Stimulated activated memory B cell treated with anti-CD40 and anti-IgM and Interleukin-4, amounts not matched to agents 10 μg/mL and 1 μg/mL and 100 μg/mL, for 72 hours (primary cell): Measurements from ENCODE around the gene CACNA2D3.

ENCODE experiments used
- ATAC-seq: fragments of 150-1000 bp; cut with Tn5 transposase; 2 replicates; pipeline ENCODE4 v1.10.0; 2021
- H3K27ac Mint-ChIP-seq: one replicate; pipeline ENCODE4 v1.8.0; 2022; ENCODE audit warnings: mild to moderate bottlenecking, mixed read lengths
- H3K27me3 Mint-ChIP-seq: one replicate; pipeline ENCODE4 v1.8.0; 2022; ENCODE audit warnings: mixed read lengths
- H3K36me3 Mint-ChIP-seq: one replicate; pipeline ENCODE4 v1.8.0; 2022; ENCODE audit warnings: mixed read lengths
- H3K4me1 Mint-ChIP-seq: one replicate; pipeline ENCODE4 v1.8.0; 2022; ENCODE audit warnings: mixed read lengths
- H3K4me3 Mint-ChIP-seq: one replicate; pipeline ENCODE4 v1.8.0; 2022; ENCODE audit warnings: mild to moderate bottlenecking, moderate library complexity, mixed read lengths
- H3K9me3 Mint-ChIP-seq: one replicate; pipeline ENCODE4 v1.8.0; 2022; ENCODE audit warnings: mixed read lengths

Gene CACNA2D3

GRCh38 chr3:55014906-55015305 is 892.6 kb downstream of the CACNA2D3 start:
- Mint-ChIP-seq H3K4me3 (no peak overlapping the region), H3K4me1 (no peaks in the 10 kb centered on the region), H3K9me3 (peaks cover 3% of the 10 kb centered on the region), H3K27me3 (no peaks in the 10 kb centered on the region), H3K27ac (no peak overlapping the region), H3K36me3 (no peaks in the 10 kb centered on the region)
- ATAC-seq, result no peak

- H3K4me3 Mint-ChIP-seq, result no peak overlapping the region
- no peak overlapping the region for H3K27ac Mint-ChIP-seq
- H3K27me3 Mint-ChIP-seq, result peaks cover 7% of the 10 kb centered on the region
- peaks cover 3% of the 10 kb centered on the region for H3K9me3 Mint-ChIP-seq
- no peaks in the 10 kb centered on the region for H3K4me1 Mint-ChIP-seq
- no peaks in the 10 kb centered on the region for H3K36me3 Mint-ChIP-seq
- no peak for ATAC-seq
Measured at GRCh38 chr3:55017876-55018275, 895.5 kb downstream of the CACNA2D3 start.

GRCh38 chr3:55030938-55031337 is 908.6 kb downstream of the CACNA2D3 start:
- peaks cover 6% of the 10 kb centered on the region for H3K9me3 Mint-ChIP-seq
- H3K36me3 Mint-ChIP-seq, result no peaks in the 10 kb centered on the region
- H3K27ac Mint-ChIP-seq, result no peak overlapping the region
- no peaks in the 10 kb centered on the region for H3K27me3 Mint-ChIP-seq
- no peaks in the 10 kb centered on the region for H3K4me1 Mint-ChIP-seq
- H3K4me3 Mint-ChIP-seq, result no peak overlapping the region
- no peak for ATAC-seq

GRCh38 chr3:55036883-55037577 is 914.7 kb downstream of the CACNA2D3 start:
- no peaks in the 10 kb centered on the region for H3K4me1 Mint-ChIP-seq
- H3K4me3 Mint-ChIP-seq, result no peak overlapping the region
- no peaks in the 10 kb centered on the region for H3K27me3 Mint-ChIP-seq
- H3K36me3 Mint-ChIP-seq, result no peaks in the 10 kb centered on the region
- H3K9me3 Mint-ChIP-seq, result peaks cover 3% of the 10 kb centered on the region
- H3K27ac Mint-ChIP-seq, result no peak overlapping the region
- no peak for ATAC-seq

GRCh38 chr3:55042591-55042990 is 920.2 kb downstream of the CACNA2D3 start:
- Mint-ChIP-seq H3K27ac (no peak overlapping the region), H3K4me1 (no peaks in the 10 kb centered on the region), H3K27me3 (no peaks in the 10 kb centered on the region), H3K4me3 (no peak overlapping the region), H3K9me3 (no peaks in the 10 kb centered on the region), H3K36me3 (no peaks in the 10 kb centered on the region)
- ATAC-seq, result no peak

- Mint-ChIP-seq H3K4me3 (no peak overlapping the region), H3K27ac (no peak overlapping the region)
- ATAC-seq, result no peak
Measured at GRCh38 chr3:55044486-55044885, 922.1 kb downstream of the CACNA2D3 start.

GRCh38 chr3:55059027-55059629 is 936.8 kb downstream of the CACNA2D3 start:
- no peaks in the 10 kb centered on the region for H3K27me3 Mint-ChIP-seq
- H3K36me3 Mint-ChIP-seq, result no peaks in the 10 kb centered on the region
- no peaks in the 10 kb centered on the region for H3K4me1 Mint-ChIP-seq
- H3K9me3 Mint-ChIP-seq, result peaks cover 5% of the 10 kb centered on the region
- no peak for ATAC-seq
- H3K27ac Mint-ChIP-seq, result no peak overlapping the region
- H3K4me3 Mint-ChIP-seq, result no peak overlapping the region

More at GRCh38 chr3:55044486-55044885, 922.1 kb downstream of the CACNA2D3 start:
- Mint-ChIP-seq H3K9me3 (peaks cover 3% of the 10 kb centered on the region), H3K4me1 (no peaks in the 10 kb centered on the region), H3K27me3 (no peaks in the 10 kb centered on the region), H3K36me3 (no peaks in the 10 kb centered on the region)

- no peak for ATAC-seq
- Mint-ChIP-seq H3K36me3 (no peaks in the 10 kb centered on the region), H3K4me3 (no peak overlapping the region), H3K27me3 (no peaks in the 10 kb centered on the region), H3K9me3 (no peaks in the 10 kb centered on the region), H3K27ac (no peak overlapping the region), H3K4me1 (no peaks in the 10 kb centered on the region)
Measured at GRCh38 chr3:55060896-55061719, 938.8 kb downstream of the CACNA2D3 start.

GRCh38 chr3:55061720-55062034 is 939.3 kb downstream of the CACNA2D3 start:
- no peak overlapping the region for H3K4me3 Mint-ChIP-seq
- H3K27ac Mint-ChIP-seq, result no peak overlapping the region
- H3K27me3 Mint-ChIP-seq, result no peaks in the 10 kb centered on the region
- H3K36me3 Mint-ChIP-seq, result no peaks in the 10 kb centered on the region
- no peak for ATAC-seq
- H3K4me1 Mint-ChIP-seq, result no peaks in the 10 kb centered on the region
- H3K9me3 Mint-ChIP-seq, result no peaks in the 10 kb centered on the region

- no peaks in the 10 kb centered on the region for H3K36me3 Mint-ChIP-seq
- no peaks in the 10 kb centered on the region for H3K9me3 Mint-ChIP-seq
- ATAC-seq, result no peak
- H3K4me1 Mint-ChIP-seq, result no peaks in the 10 kb centered on the region
- H3K4me3 Mint-ChIP-seq, result no peak overlapping the region
- H3K27me3 Mint-ChIP-seq, result no peaks in the 10 kb centered on the region
- no peak overlapping the region for H3K27ac Mint-ChIP-seq
Measured at GRCh38 chr3:55064164-55064563, 941.8 kb downstream of the CACNA2D3 start.

GRCh38 chr3:55065331-55065730 is 943.0 kb downstream of the CACNA2D3 start:
- no peaks in the 10 kb centered on the region for H3K9me3 Mint-ChIP-seq
- H3K4me1 Mint-ChIP-seq, result no peaks in the 10 kb centered on the region
- no peak for ATAC-seq
- H3K36me3 Mint-ChIP-seq, result no peaks in the 10 kb centered on the region
- H3K27ac Mint-ChIP-seq, result no peak overlapping the region
- no peak overlapping the region for H3K4me3 Mint-ChIP-seq
- no peaks in the 10 kb centered on the region for H3K27me3 Mint-ChIP-seq

GRCh38 chr3:55066551-55067047 is 944.2 kb downstream of the CACNA2D3 start:
- H3K27ac Mint-ChIP-seq, result no peak overlapping the region

GRCh38 chr3:55069950-55070349 is 947.6 kb downstream of the CACNA2D3 start:
- H3K27me3 Mint-ChIP-seq, result no peaks in the 10 kb centered on the region

More at GRCh38 chr3:55066551-55067047, 944.2 kb downstream of the CACNA2D3 start:
- Mint-ChIP-seq H3K27me3 (no peaks in the 10 kb centered on the region), H3K4me3 (no peak overlapping the region), H3K9me3 (no peaks in the 10 kb centered on the region), H3K36me3 (no peaks in the 10 kb centered on the region), H3K4me1 (no peaks in the 10 kb centered on the region)
- ATAC-seq, result no peak

GRCh38 chr3:55074796-55075195 is 952.4 kb downstream of the CACNA2D3 start:
- no peaks in the 10 kb centered on the region for H3K27me3 Mint-ChIP-seq
- no peak for ATAC-seq
- no peak overlapping the region for H3K4me3 Mint-ChIP-seq
- H3K4me1 Mint-ChIP-seq, result no peaks in the 10 kb centered on the region
- peaks cover 3% of the 10 kb centered on the region for H3K9me3 Mint-ChIP-seq
- H3K36me3 Mint-ChIP-seq, result no peaks in the 10 kb centered on the region
- H3K27ac Mint-ChIP-seq, result no peak overlapping the region

More at GRCh38 chr3:55069950-55070349, 947.6 kb downstream of the CACNA2D3 start:
- no peaks in the 10 kb centered on the region for H3K9me3 Mint-ChIP-seq
- no peaks in the 10 kb centered on the region for H3K36me3 Mint-ChIP-seq
- no peak for ATAC-seq
- H3K4me1 Mint-ChIP-seq, result no peaks in the 10 kb centered on the region
- H3K27ac Mint-ChIP-seq, result no peak overlapping the region
- no peak overlapping the region for H3K4me3 Mint-ChIP-seq

- H3K9me3 Mint-ChIP-seq, result peaks cover 3% of the 10 kb centered on the region
- no peaks in the 10 kb centered on the region for H3K36me3 Mint-ChIP-seq
- no peak overlapping the region for H3K27ac Mint-ChIP-seq
- no peak overlapping the region for H3K4me3 Mint-ChIP-seq
- no peaks in the 10 kb centered on the region for H3K4me1 Mint-ChIP-seq
- H3K27me3 Mint-ChIP-seq, result no peaks in the 10 kb centered on the region
- no peak for ATAC-seq
Measured at GRCh38 chr3:55075846-55076245, 953.5 kb downstream of the CACNA2D3 start.
